CD4-positive, alpha-beta T cell (primary cell): ENCODE data around the gene PHOX2A. TPM values are rescaled to one million over a fixed set of nuclear protein-coding genes. Genes with fewer than 3 reads are reported as not detected.

Source experiments
- ATAC-seq: fragments of 200-7000 bp; cut with Tn5 transposase; one replicate; pipeline ENCODE4 v1.10.0; 2022; ENCODE audit warnings: mild to moderate bottlenecking; ENCODE audit not compliant: poor library complexity
- CTCF ChIA-PET: fragments of 350-600 bp; sonication (Branson Sonifier 250); formaldehyde crosslinking; loops from one replicate; lab custom pipeline; 2021; ENCODE audit warnings: antibody characterized with exemption, inconsistent platforms; lab: Charles Lee
- POLR2A ChIA-PET: fragments of 350-600 bp; sonication (Branson Sonifier 250); formaldehyde crosslinking; loops from one replicate; lab custom pipeline; 2021; ENCODE audit warnings: antibody characterized with exemption, inconsistent platforms; lab: Charles Lee
- DNase-seq, 14 experiments: peaks; one replicate each; pipeline ENCODE4 v3.0.0-alpha.2; 2013 to 2020; ENCODE audit warnings: mixed read lengths in 2 of 14
- H3K27ac ChIP-seq, 2 donors: one replicate each; pipeline versions ENCODE4 v1.5.1 to v1.7.0; 2013; ENCODE audit warnings: low read length in 2 of 2, low read depth in 1 of 2, mild to moderate bottlenecking in 1 of 2
- H3K27me3 ChIP-seq, 2 experiments: 1 replicate in 1 of 2; 2 replicates in 1 of 2; pipeline versions ENCODE4 v1.6.1 to v1.7.0; 2013; ENCODE audit warnings: low read length in 2 of 2, control low read depth in 1 of 2, mild to moderate bottlenecking in 1 of 2, moderate library complexity in 1 of 2; ENCODE audit not compliant: insufficient read depth in 2 of 2, control insufficient read depth in 1 of 2
- H3K36me3 ChIP-seq: one replicate; pipeline ENCODE4 v1.6.1; 2013; ENCODE audit warnings: low read length, control low read depth; ENCODE audit not compliant: insufficient read depth
- H3K4me1 ChIP-seq: one replicate; pipeline ENCODE4 v1.6.1; 2013; ENCODE audit warnings: low read length, control low read depth; ENCODE audit not compliant: insufficient read depth
- H3K4me3 ChIP-seq: one replicate; pipeline ENCODE4 v1.5.1; 2013; ENCODE audit warnings: mild to moderate bottlenecking, low read length, moderate library complexity
- H3K9me3 ChIP-seq, 2 experiments: 1 replicate in 1 of 2; 2 replicates in 1 of 2; pipeline versions ENCODE4 v1.6.1 to v1.7.0; 2013; ENCODE audit warnings: low read length in 2 of 2, mild to moderate bottlenecking in 2 of 2, control low read depth in 1 of 2, moderate library complexity in 1 of 2; ENCODE audit not compliant: control insufficient read depth in 1 of 2, insufficient read depth in 1 of 2
- H3K27ac Mint-ChIP-seq: one replicate; pipeline ENCODE4 v1.8.0; 2020; ENCODE audit warnings: mixed read lengths
- H3K27me3 Mint-ChIP-seq: one replicate; pipeline ENCODE4 v1.8.0; 2021; ENCODE audit warnings: mixed read lengths
- H3K36me3 Mint-ChIP-seq: one replicate; pipeline ENCODE4 v1.8.0; 2021; ENCODE audit warnings: low read depth, mixed read lengths
- H3K4me1 Mint-ChIP-seq: one replicate; pipeline ENCODE4 v1.8.0; 2021; ENCODE audit warnings: low read depth, mixed read lengths
- H3K4me3 Mint-ChIP-seq: one replicate; pipeline ENCODE4 v1.8.0; 2020; ENCODE audit warnings: mild to moderate bottlenecking, mixed read lengths
- H3K9me3 Mint-ChIP-seq: one replicate; pipeline ENCODE4 v1.8.0; 2020; ENCODE audit warnings: mixed read lengths
- intact Hi-C, 2 experiments: fragments of 100-400 bp; cut with DNase I in 1 of 2; cut with micrococcal nuclease in 1 of 2; formaldehyde crosslinking; loops; one replicate each; pipeline versions ENCODE4 v1.15.1 to v1.9.0; 2023 to 2025; cut with DNase I, micrococcal nuclease
- total RNA-seq, 174 experiments: library from RNA in 2 of 174; stranded (reverse) in 2 of 174; gene quantifications; one replicate each; pipeline ENCODE4 v1.2.3 and lab custom pipeline; 2021 to 2026
- TF ChIP-seq, protein P1 (sequence below): fragments of 200-600 bp; IDR thresholded peaks from one replicate; pipeline ENCODE4 v1.8.0; 2022; ENCODE audit warnings: antibody characterized with exemption, mild to moderate bottlenecking

PHOX2A gene
- total RNA-seq, 2 experiments from 2014 or later = not detected

- no peaks in the 10 kb centered on the region for H3K9me3 Mint-ChIP-seq
- no peak overlapping the region for H3K4me3 ChIP-seq
- no peak for ATAC-seq
- CTCF ChIA-PET = interaction anchor here (0.8 to 1.1 kb wide), 4 partner anchors 10 to 54 kb away, joined by 3 to 7 read pairs (median 4); no protein-coding TSS in a partner anchor
- H3K36me3 ChIP-seq = peaks cover 48% of the 10 kb centered on the region
- peaks cover 32% of the 10 kb centered on the region for H3K27me3 Mint-ChIP-seq
- peaks cover 48% of the 10 kb centered on the region for H3K36me3 Mint-ChIP-seq
- H3K4me1 ChIP-seq = peaks cover 20% of the 10 kb centered on the region
- no peak overlapping the region for H3K27ac ChIP-seq
- H3K27me3 ChIP-seq = peaks cover 27 to 32% of the 10 kb centered on the region in 2 experiments
- no peak overlapping the region for H3K27ac Mint-ChIP-seq
- POLR2A ChIA-PET = interaction anchor here (1.8 to 2.0 kb wide), 2 partner anchors 12 to 14 kb away, joined by 5 to 7 read pairs; no protein-coding TSS in a partner anchor
- intact Hi-C loops = no loop called here
- H3K4me3 Mint-ChIP-seq = no peak overlapping the region
- peaks cover 23% of the 10 kb centered on the region for H3K4me1 Mint-ChIP-seq
- no peak for DNase-seq
- TF ChIP-seq, protein P1, sequence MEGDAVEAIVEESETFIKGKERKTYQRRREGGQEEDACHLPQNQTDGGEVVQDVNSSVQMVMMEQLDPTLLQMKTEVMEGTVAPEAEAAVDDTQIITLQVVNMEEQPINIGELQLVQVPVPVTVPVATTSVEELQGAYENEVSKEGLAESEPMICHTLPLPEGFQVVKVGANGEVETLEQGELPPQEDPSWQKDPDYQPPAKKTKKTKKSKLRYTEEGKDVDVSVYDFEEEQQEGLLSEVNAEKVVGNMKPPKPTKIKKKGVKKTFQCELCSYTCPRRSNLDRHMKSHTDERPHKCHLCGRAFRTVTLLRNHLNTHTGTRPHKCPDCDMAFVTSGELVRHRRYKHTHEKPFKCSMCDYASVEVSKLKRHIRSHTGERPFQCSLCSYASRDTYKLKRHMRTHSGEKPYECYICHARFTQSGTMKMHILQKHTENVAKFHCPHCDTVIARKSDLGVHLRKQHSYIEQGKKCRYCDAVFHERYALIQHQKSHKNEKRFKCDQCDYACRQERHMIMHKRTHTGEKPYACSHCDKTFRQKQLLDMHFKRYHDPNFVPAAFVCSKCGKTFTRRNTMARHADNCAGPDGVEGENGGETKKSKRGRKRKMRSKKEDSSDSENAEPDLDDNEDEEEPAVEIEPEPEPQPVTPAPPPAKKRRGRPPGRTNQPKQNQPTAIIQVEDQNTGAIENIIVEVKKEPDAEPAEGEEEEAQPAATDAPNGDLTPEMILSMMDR = no peak
- peaks cover 0 to 12% of the 10 kb centered on the region in 2 experiments for H3K9me3 ChIP-seq
These were observed 6.7 kb downstream of the PHOX2A start for GRCh38 chr11:72237112-72237931.

DNA sequence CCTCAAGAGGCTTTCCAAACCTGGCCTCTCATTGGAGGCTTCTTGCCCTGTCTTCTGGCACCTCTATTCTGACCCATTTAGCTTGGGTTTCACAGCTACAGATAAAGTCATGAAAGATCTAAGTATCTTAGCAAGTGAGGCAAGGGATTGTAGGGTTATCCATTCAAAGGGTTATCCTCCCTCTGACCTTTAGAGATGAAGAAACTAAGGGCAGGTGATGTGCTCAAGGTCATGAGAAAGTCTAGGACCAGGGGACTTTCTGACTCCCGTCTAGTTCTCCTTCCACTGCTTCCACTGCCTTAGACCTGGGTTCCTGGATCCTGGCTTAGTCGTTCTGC is 7.2 kb downstream of the PHOX2A start:
- POLR2A ChIA-PET = interaction anchor here (1.8 to 2.0 kb wide), 2 partner anchors 11 to 14 kb away, joined by 5 to 7 read pairs; no protein-coding TSS in a partner anchor
- intact Hi-C loops = no loop called here
- Histone ChIP-seq H3K27me3 (peaks cover 21 to 26% of the 10 kb centered on the region in 2 experiments), H3K9me3 (peaks cover 0 to 12% of the 10 kb centered on the region in 2 experiments), H3K27ac (no peak overlapping the region), H3K4me1 (peaks cover 20% of the 10 kb centered on the region), H3K4me3 (no peak overlapping the region), H3K36me3 (peaks cover 54% of the 10 kb centered on the region)
- Mint-ChIP-seq H3K4me3 (no peak overlapping the region), H3K36me3 (peaks cover 53% of the 10 kb centered on the region), H3K27ac (peak overlapping the region; percentile 18), H3K27me3 (peaks cover 26% of the 10 kb centered on the region), H3K4me1 (peaks cover 18% of the 10 kb centered on the region), H3K9me3 (no peaks in the 10 kb centered on the region)
- ATAC-seq (no peak), DNase-seq (no peak)
- TF ChIP-seq, protein P1 = no peak
- CTCF ChIA-PET = no interaction called here

- H3K27ac Mint-ChIP-seq = peak overlapping the region; percentile 18
- H3K4me1 Mint-ChIP-seq = peaks cover 14% of the 10 kb centered on the region
- peaks cover 59% of the 10 kb centered on the region for H3K36me3 ChIP-seq
- ChIA-PET POLR2A (no interaction called here), CTCF (no interaction called here)
- intact Hi-C loops = no loop called here
- peak overlapping the region in 1 of 2 donors; percentile 25 for H3K27ac ChIP-seq
- no peaks in the 10 kb centered on the region for H3K9me3 Mint-ChIP-seq
- ATAC-seq (no peak), DNase-seq (no peak)
- H3K27me3 Mint-ChIP-seq = peaks cover 20% of the 10 kb centered on the region
- H3K36me3 Mint-ChIP-seq = peaks cover 59% of the 10 kb centered on the region
- H3K4me3 Mint-ChIP-seq = no peak overlapping the region
- TF ChIP-seq, protein P1 = no peak
- H3K4me1 ChIP-seq = peaks cover 19% of the 10 kb centered on the region
- H3K9me3 ChIP-seq = peaks cover 0 to 12% of the 10 kb centered on the region in 2 experiments
- peaks cover 17 to 21% of the 10 kb centered on the region in 2 experiments for H3K27me3 ChIP-seq
- H3K4me3 ChIP-seq = no peak overlapping the region
These were observed 7.8 kb downstream of the PHOX2A start for GRCh38 chr11:72236083-72236697.
